Neural cell (in vitro differentiated cells): Measurements from ENCODE around the gene PLK2. TPM values are rescaled to one million over a fixed set of nuclear protein-coding genes. Genes with fewer than 3 reads are reported as not detected.

Source experiments
- H2AFZ ChIP-seq: fragments of 200-600, 300-800 bp; sonication (generic), shearing (Covaris generic); 2 replicates; pipeline ENCODE4 v1.6.0; 2014; ENCODE audit warnings: low read depth, mild to moderate bottlenecking, antibody characterized with exemption, low read length, moderate library complexity
- H3F3A ChIP-seq: fragments of 200-600 bp; shearing (Covaris generic); 2 replicates; pipeline ENCODE4 v1.6.1; 2016; ENCODE audit warnings: mild to moderate bottlenecking, moderate library complexity, mixed read lengths, antibody characterized with exemption, low read length; ENCODE audit not compliant: insufficient read depth, poor library complexity, severe bottlenecking
- H3K27ac ChIP-seq: fragments of 200-600, 300-800 bp; sonication (generic), shearing (Covaris generic); 2 replicates; pipeline ENCODE4 v1.5.1; 2014; ENCODE audit warnings: mild to moderate bottlenecking, low read length, moderate library complexity
- H3K27me3 ChIP-seq: fragments of 300-800, 200-600 bp; sonication (generic), shearing (Covaris generic); 2 replicates; pipeline ENCODE4 v1.6.0; 2014; ENCODE audit warnings: mild to moderate bottlenecking, low read depth, low read length, moderate library complexity; ENCODE audit not compliant: insufficient read depth
- H3K36me3 ChIP-seq: fragments of 300-800, 200-600 bp; sonication (generic), shearing (Covaris generic); 2 replicates; pipeline ENCODE4 v1.5.1; 2014; ENCODE audit warnings: mild to moderate bottlenecking, antibody characterized with exemption, low read length, moderate library complexity; ENCODE audit not compliant: insufficient read depth
- H3K4me2 ChIP-seq: fragments of 300-800, 200-600 bp; sonication (generic), shearing (Covaris generic); 2 replicates; pipeline ENCODE4 v1.6.0; 2014; ENCODE audit warnings: mild to moderate bottlenecking, low read length
- H3K4me3 ChIP-seq: fragments of 300-800, 200-600 bp; sonication (generic), shearing (Covaris generic); 2 replicates; pipeline ENCODE4 v1.5.1; 2014; ENCODE audit warnings: mild to moderate bottlenecking, low read length, moderate library complexity
- H3K79me2 ChIP-seq: fragments of 200-600 bp; shearing (Covaris generic); replicated peaks from 2 replicates; pipeline ENCODE4 v1.6.0; 2014; ENCODE audit warnings: mild to moderate bottlenecking, low read length, moderate library complexity; ENCODE audit not compliant: insufficient read depth
- H3K9ac ChIP-seq: fragments of 300-800, 200-600 bp; sonication (generic), shearing (Covaris generic); 2 replicates; pipeline ENCODE4 v1.6.1; 2016; ENCODE audit warnings: mild to moderate bottlenecking, low read length, mixed read lengths
- H3K9me2 ChIP-seq: fragments of 200-600 bp; shearing (Covaris generic); 2 replicates; pipeline ENCODE4 v1.6.1; 2016; ENCODE audit warnings: mild to moderate bottlenecking, low read length, mixed read lengths; ENCODE audit not compliant: insufficient read depth
- H3K9me3 ChIP-seq: fragments of 200-600, 300-800 bp; sonication (generic), shearing (Covaris generic); 2 replicates; pipeline ENCODE4 v1.6.1; 2016; ENCODE audit warnings: mild to moderate bottlenecking, mixed run types, low read length, moderate library complexity, mixed read lengths
- H4K20me1 ChIP-seq: fragments of 200-600 bp; shearing (Covaris generic); 2 replicates; pipeline ENCODE4 v1.6.1; 2016; ENCODE audit warnings: mild to moderate bottlenecking, mixed run types; ENCODE audit not compliant: insufficient read depth
- CTCF ChIP-seq: fragments of 450-650 bp; IDR thresholded peaks from 2 replicates; pipeline ENCODE4 v1.5.1; 2014; ENCODE audit warnings: antibody characterized with exemption, mild to moderate bottlenecking, moderate library complexity; ENCODE audit not compliant: poor library complexity, severe bottlenecking
- EP300 ChIP-seq: fragments of 450-650 bp; conservative IDR thresholded peaks from 2 replicates; pipeline ENCODE4 v1.6.1; 2014; ENCODE audit warnings: antibody characterized with exemption, mild to moderate bottlenecking, moderate library complexity; ENCODE audit not compliant: poor library complexity, severe bottlenecking
- EZH2 ChIP-seq: fragments of 200-600, 300-800 bp; shearing (Covaris generic), sonication (generic); IDR thresholded peaks from 2 replicates; pipeline ENCODE4 v1.6.1; 2014; ENCODE audit warnings: antibody characterized with exemption, low read length, borderline replicate concordance, mild to moderate bottlenecking; ENCODE audit not compliant: insufficient read depth, poor library complexity, severe bottlenecking
- MXI1 ChIP-seq: fragments of 450-650 bp; conservative IDR thresholded peaks from 2 replicates; pipeline ENCODE4 v1.6.1; 2014; ENCODE audit warnings: antibody characterized with exemption, mild to moderate bottlenecking; ENCODE audit not compliant: poor library complexity, severe bottlenecking
- POLR2AphosphoS5 ChIP-seq: IDR thresholded peaks from 2 replicates; pipeline ENCODE4 v1.6.1; 2012
- RAD21 ChIP-seq: fragments of 450-650 bp; conservative IDR thresholded peaks from 2 replicates; pipeline ENCODE4 v1.6.1; 2014; ENCODE audit warnings: antibody characterized with exemption, mild to moderate bottlenecking, moderate library complexity
- REST ChIP-seq: IDR thresholded peaks from 2 replicates; pipeline ENCODE4 v1.6.1; 2012; ENCODE audit warnings: borderline replicate concordance
- SMC3 ChIP-seq: fragments of 450-650 bp; conservative IDR thresholded peaks from 2 replicates; pipeline ENCODE4 v1.6.1; 2014; ENCODE audit warnings: antibody characterized with exemption, mild to moderate bottlenecking, moderate library complexity; ENCODE audit not compliant: poor library complexity
- TAF1 ChIP-seq: IDR thresholded peaks from 2 replicates; pipeline ENCODE4 v1.6.1; 2012; ENCODE audit warnings: low read depth
- polyA plus RNA-seq: library from polyadenylated mRNA; depleted of rRNA; stranded (reverse); fragments of >200 nt; gene quantifications from 2 replicates; pipeline ENCODE4 v1.2.3, GENCODE V29; 2014

The PLK2 gene
- polyA plus RNA-seq, 1 donor from 2014 or later, result 309 TPM

GRCh38 chr5:58454025-58454424, 5.9 kb downstream of the PLK2 start:
- peak overlapping the region; percentile 97 for H3K4me2 ChIP-seq
- no peaks in the 10 kb centered on the region for H3K9me2 ChIP-seq
- no peak overlapping the region for H3K9ac ChIP-seq

GRCh38 chr5:58453306-58453705, 6.6 kb downstream of the PLK2 start:
- H3K9me2 ChIP-seq, result no peaks in the 10 kb centered on the region
- H3F3A ChIP-seq, result no peaks in the 10 kb centered on the region
- H3K9ac ChIP-seq, result no peak overlapping the region
- no peaks in the 10 kb centered on the region for H3K27me3 ChIP-seq
- peaks cover 50% of the 10 kb centered on the region for H3K79me2 ChIP-seq
- peaks cover 48% of the 10 kb centered on the region for H3K36me3 ChIP-seq
- no peak for TF ChIP-seq REST
- TF ChIP-seq CTCF, result no peak
- TF ChIP-seq EP300, result no peak
- no peak for TF ChIP-seq RAD21
- no peak for TF ChIP-seq POLR2AphosphoS5
- no peak overlapping the region for H3K27ac ChIP-seq
- no peaks in the 10 kb centered on the region for H3K9me3 ChIP-seq
- H3K4me2 ChIP-seq, result peak overlapping the region; percentile 47
- H2AFZ ChIP-seq, result no peak overlapping the region
- peak overlapping the region; percentile 88 for H3K4me3 ChIP-seq
- H4K20me1 ChIP-seq, result peaks cover 5% of the 10 kb centered on the region

More at GRCh38 chr5:58454025-58454424, 5.9 kb downstream of the PLK2 start:
- no peak overlapping the region for H3K27ac ChIP-seq
- peaks cover 57% of the 10 kb centered on the region for H3K79me2 ChIP-seq
- peaks cover 5% of the 10 kb centered on the region for H4K20me1 ChIP-seq
- H2AFZ ChIP-seq, result no peak overlapping the region
- H3K9me3 ChIP-seq, result no peaks in the 10 kb centered on the region
- TF ChIP-seq RAD21 (no peak), REST (no peak), MXI1 (no peak), POLR2AphosphoS5 (no peak), EZH2 (no peak), SMC3 (no peak), EP300 (no peak), CTCF (no peak), TAF1 (no peak)
- H3K27me3 ChIP-seq, result no peaks in the 10 kb centered on the region
- H3F3A ChIP-seq, result no peaks in the 10 kb centered on the region
- peaks cover 48% of the 10 kb centered on the region for H3K36me3 ChIP-seq
- H3K4me3 ChIP-seq, result peak overlapping the region; percentile 88
